Right ventricle myocardium inferior (tissue), 1 donor: ENCODE measurements around the gene AUP1. TPM values are rescaled to one million over a fixed set of nuclear protein-coding genes. Genes with fewer than 3 reads are reported as not detected.

Experiments used
- ATAC-seq: fragments of 200-7000 bp; cut with Tn5 transposase; one replicate; pipeline ENCODE4 v1.9.1; 2020; ENCODE audit warnings: mild to moderate bottlenecking, moderate library complexity
- DNase-seq: peaks from one replicate; pipeline ENCODE4 v3.0.0; 2021; ENCODE audit errors: missing footprints
- intact Hi-C: fragments of 100-400 bp; cut with DNase I; formaldehyde crosslinking; loops from one replicate; pipeline ENCODE4 v1.11.0; 2022
- total RNA-seq: library from RNA; stranded (reverse); fragmentation: NEBNext Ultra II Directional; extraction: Animal tissue kit (Norgen Biotek cat#: 25700); gene quantifications from one replicate; pipeline ENCODE4 v1.2.1, GENCODE V29; 2021
- donor health status: DM: no; HTN: yes; CAD: no; lungs with severe emphysema.

AUP1 gene
- total RNA-seq, 1 donor from 2014 or later: 53.7 TPM

GRCh38 chr2:74542978-74543377, 13.5 kb upstream of the AUP1 start:
- DNase-seq (no peak), ATAC-seq (no peak)
- intact Hi-C loops: no loop called here

- ATAC-seq (peak; percentile 84), DNase-seq (no peak)
- intact Hi-C loops: no loop called here
These were observed 10.8 kb upstream of the AUP1 start for GRCh38 chr2:74540291-74540690.

DNA sequence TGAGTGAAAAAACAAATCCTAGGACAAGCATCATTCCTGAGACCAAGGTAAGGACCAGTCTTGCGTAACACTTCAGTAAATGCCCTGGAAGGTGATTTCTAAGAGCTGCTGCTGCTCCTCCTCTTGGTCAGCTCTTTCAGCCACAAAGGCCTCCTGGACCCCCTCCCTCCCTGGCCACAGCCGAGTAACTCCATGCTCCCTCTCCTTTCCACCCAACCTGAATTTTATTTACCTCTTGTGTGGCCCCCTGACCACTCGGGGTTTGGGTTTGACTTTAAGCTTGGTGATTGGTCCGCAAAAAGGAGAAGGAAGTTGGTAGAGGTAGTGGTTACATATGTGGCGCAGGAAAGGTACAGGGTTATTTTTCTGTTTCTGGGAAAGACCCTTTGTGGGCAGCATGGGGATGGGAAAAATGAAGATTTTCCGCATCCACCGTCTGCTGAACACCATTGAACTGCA, 9.4 kb upstream of the AUP1 start:
- intact Hi-C loops: no loop called here
- DNase-seq (no peak), ATAC-seq (no peak)

- ATAC-seq (no peak), DNase-seq (no peak)
- intact Hi-C loops: no loop called here
These were observed 7.6 kb upstream of the AUP1 start for GRCh38 chr2:74537140-74537539.

- intact Hi-C loops: no loop called here
- DNase-seq (no peak), ATAC-seq (no peak)
These were observed 6.9 kb upstream of the AUP1 start for GRCh38 chr2:74536166-74536950.

DNA sequence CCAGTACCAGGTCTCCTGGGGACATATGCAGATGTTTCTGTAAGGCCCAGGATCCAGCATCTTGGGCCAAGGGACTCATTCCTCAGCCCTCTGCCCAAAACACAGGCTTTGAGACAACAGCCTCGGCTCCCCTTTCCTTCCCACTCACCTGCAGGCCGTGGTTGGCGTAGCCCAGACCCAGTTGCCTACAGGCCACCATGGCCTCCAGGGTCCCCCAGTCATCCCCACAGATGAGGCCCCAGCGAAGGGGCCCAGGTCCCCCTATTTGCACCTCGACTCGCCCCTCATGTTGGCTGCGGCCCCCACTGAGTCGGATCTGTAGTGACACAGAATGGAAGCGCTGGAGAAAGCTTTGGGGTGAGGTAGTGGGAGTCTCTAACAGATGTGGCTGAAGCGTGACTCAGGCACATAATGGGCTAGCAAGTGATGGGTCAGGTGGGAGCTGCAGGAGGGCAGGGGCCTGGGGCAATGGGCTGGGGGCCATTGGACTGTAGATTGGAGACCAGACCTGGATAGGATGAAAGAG, 6.0 kb upstream of the AUP1 start:
- DNase-seq: no peak
- intact Hi-C loops: no loop called here
- ATAC-seq: no peak

GRCh38 chr2:74534411-74534810, 4.9 kb upstream of the AUP1 start:
- DNase-seq: no peak
- intact Hi-C loops: no loop called here

GRCh38 chr2:74533464-74533863, 4.0 kb upstream of the AUP1 start:
- no peak for ATAC-seq
- intact Hi-C loops: no loop called here
- no peak for DNase-seq

More at GRCh38 chr2:74534411-74534810, 4.9 kb upstream of the AUP1 start:
- ATAC-seq: no peak

- intact Hi-C loops: no loop called here
- ATAC-seq (no peak), DNase-seq (no peak)
These were observed 2.7 kb upstream of the AUP1 start for GRCh38 chr2:74532222-74532621.

DNA sequence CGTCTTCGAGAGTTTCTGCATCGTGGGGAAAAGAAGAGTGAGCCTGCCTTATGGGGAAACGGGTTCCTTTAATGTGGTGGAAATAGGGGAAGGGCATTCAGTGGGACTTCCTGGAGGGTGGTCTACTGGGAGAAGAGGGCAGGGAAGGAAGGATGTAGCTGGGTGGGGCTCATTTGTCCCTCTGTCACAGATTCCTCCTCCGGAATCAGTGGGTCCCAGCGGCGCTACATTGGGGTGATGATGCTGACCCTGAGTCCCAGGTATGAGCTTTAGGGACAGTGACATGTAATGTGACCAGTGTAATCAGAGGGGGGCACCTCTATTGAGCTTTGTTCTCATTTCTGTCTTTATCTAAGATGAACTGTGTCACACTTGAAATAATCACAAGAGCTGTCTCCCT, 2.2 kb upstream of the AUP1 start:
- intact Hi-C loops: no loop called here
- DNase-seq: no peak
- ATAC-seq: no peak

GRCh38 chr2:74530239-74531187, 1.0 kb upstream of the AUP1 start:
- ATAC-seq (peak; percentile 27), DNase-seq (peak; percentile 75)
- intact Hi-C loops: no loop called here

DNA sequence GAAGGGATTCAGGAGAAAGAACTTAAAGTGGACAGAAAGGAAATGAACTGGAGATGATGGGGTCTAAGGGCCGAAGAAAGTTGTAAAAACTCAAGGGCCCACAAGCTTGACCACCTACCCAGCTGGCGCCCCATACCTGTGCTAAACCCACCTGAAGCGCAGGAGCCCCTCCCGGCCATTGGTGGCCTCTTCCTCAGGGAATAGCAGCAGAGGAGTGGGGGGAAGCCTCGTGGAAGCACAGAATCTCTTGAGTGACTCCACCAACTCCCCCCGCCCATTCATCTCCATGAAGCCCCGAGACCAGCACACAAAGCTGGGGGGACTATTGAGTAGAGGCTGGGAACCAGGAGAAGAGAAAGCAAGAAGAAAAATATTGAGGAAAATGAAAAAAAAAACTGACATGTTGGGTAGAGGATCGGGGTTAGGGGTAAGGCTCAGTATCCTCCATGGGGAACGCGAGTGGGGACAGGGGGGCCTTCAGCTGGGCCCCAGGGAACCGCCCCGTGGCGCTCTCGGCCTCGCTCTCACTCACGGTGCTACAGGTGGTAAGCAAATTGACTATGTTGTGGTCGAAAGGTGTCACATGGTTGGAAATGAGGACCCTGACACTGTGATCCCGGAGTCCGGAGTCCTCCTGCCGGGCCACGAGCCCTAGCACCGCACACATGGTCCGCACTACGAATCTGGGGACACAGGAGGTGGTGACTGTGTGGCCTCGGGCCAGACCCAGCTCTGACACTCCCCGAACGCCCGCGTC, 728 bp downstream of the AUP1 start:
- ATAC-seq (peak; percentile 1), DNase-seq (no peak)
- intact Hi-C loops: loop anchor here (2.0 kb wide), 3 partner anchors 20 to 46 kb away; partner anchors contain the start of genes CCDC142, PCGF1 and TTC31

DNA sequence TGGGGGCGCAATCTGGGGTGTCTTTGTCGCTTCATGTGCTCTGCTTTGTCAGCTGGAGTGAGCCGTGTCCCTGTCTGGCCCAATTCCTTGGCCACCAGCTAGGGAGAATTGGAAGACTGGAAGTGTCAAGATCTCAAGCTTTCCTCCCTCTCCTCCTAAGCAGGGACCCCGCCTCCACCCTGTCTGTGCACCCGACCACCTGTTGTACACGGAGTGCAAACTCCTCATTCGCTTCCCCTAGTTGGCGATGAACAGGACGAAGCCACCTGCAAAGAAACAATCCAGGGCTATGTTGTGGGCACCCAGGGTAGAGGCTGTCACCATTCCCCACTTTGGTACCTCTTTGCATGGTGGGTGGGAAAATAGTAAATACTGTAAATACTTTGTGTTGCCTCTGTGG, 1.8 kb downstream of the AUP1 start:
- intact Hi-C loops: loop anchor here (2.0 kb wide), 3 partner anchors 21 to 45 kb away; partner anchors contain the start of genes CCDC142, PCGF1 and TTC31
- ATAC-seq (no peak), DNase-seq (no peak)

GRCh38 chr2:74526649-74527230, 2.8 kb downstream of the AUP1 start:
- intact Hi-C loops: no loop called here
- ATAC-seq (no peak), DNase-seq (no peak)

DNA sequence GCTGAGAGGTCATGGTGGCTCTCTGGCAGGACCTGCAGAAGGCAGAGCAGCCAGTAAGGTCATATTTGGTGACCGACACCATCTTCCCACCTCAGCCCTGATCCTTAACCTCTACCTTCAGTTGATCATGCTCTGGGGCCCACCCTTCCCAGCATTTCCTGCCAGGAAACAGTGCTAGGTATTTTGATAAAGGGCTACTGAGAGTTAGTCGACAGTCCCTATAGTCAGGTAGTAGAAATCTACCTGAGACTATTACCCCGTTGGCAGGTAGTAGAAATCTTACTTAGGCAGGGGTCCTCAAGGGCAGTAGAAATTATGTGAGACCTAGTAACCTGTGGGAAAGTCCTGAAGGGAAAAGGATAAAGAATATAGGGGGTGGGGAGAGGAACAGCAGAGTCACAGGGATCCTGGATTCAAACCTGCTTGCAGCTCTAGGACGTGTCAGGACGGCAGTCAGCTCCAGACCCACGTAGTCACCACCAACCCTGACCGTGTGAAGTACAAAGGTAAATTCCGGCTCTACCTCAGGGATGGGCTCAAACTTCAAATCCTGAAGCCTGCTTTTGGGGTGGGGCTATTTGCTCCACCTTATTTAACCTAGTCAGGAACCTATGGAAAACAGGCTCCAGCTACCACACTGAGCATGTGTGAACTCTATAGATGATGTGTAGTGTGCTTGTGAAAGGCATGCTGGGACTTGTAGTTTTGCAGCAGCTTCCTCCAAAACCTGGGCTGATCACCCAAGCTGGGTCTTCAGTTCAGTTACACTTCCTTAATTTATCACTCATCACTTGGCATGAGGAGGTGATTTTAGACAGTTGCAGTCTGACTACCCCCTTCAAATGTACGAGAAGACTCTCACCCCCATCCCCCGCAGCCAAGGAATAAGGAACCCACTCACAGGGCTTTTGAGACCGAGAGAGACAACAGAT, 3.5 kb downstream of the AUP1 start, which contains the start of gene DQX1:
Gene DQX1 (minus strand): TSS at position 515 of the 932 bp plus-strand sequence. CDS start 502 bp downstream, at position 13.
- ATAC-seq (no peak), DNase-seq (no peak)
- intact Hi-C loops: no loop called here

DNA sequence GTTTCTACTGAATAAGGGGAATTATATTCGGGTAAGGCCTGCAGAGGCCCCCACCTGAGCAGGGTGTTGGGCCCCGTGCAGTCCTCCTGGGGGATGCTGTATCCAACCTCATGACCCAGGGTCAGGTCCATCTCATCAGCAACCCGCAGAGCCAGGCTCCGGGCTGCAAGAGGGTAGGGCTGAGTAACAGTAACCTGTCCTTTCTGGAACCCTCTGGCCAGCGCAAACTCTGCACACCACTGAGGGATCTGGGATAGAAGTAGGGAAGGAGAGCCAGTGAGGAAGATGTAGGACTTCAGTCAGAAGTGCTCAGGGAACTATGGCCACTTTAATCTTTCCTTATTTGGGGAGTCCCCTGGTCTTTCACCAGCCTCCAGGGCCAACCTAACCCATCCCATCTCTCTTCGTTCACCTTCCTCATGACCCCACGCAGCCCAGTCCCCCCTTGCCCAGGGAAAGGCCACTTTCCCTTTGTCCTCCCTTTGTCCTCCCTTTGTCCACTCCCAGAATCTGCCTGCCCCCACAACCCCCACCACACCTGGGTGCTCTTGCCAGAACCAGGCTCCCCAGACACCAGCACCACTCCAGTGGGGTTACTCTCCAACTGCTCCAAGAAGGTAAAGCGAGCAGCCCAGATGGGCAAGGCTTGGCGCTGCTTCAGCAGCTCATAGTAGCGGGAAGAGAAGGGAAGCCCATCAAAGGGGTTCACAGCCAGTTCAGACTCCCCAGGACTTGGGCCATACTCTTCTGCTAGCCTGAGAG, 4.4 kb downstream of the AUP1 start:
- no peak for DNase-seq
- no peak for ATAC-seq
- intact Hi-C loops: no loop called here
